Choroid plexus epithelial cell (primary cell): Measurements from ENCODE around the gene ATAD3C.

ENCODE experiments used
- DNase-seq: peaks from one replicate; pipeline ENCODE4 v3.0.0-alpha.2; 2010; ENCODE audit warnings: low read depth
- H3K4me3 ChIP-seq: 2 replicates; pipeline ENCODE4 v1.5.1; 2011; ENCODE audit warnings: low read depth, mild to moderate bottlenecking, control low read depth, low read length, moderate library complexity
- CTCF ChIP-seq: conservative IDR thresholded peaks from 2 replicates; pipeline ENCODE4 v1.5.1; 2011; ENCODE audit warnings: low read depth, mild to moderate bottlenecking, control low read depth, inconsistent platforms, low read length, moderate library complexity

The ATAD3C gene

GRCh38 chr1:1430114-1430982 is 19.1 kb upstream of the ATAD3C start:
- H3K4me3 ChIP-seq, result no peak overlapping the region
- TF ChIP-seq CTCF, result peak; percentile 22
- DNase-seq, result peak; percentile 77

- no peak for DNase-seq
- no peak overlapping the region for H3K4me3 ChIP-seq
- TF ChIP-seq CTCF, result no peak
Observed at GRCh38 chr1:1430992-1431844, 18.3 kb upstream of the ATAD3C start.

GRCh38 chr1:1431845-1432273 is 17.6 kb upstream of the ATAD3C start:
- DNase-seq, result peak; percentile 29
- no peak overlapping the region for H3K4me3 ChIP-seq
- no peak for TF ChIP-seq CTCF

- no peak for TF ChIP-seq CTCF
- no peak overlapping the region for H3K4me3 ChIP-seq
- no peak for DNase-seq
Observed at GRCh38 chr1:1432274-1432950, 17.1 kb upstream of the ATAD3C start.

- no peak for DNase-seq
- no peak for TF ChIP-seq CTCF
- no peak overlapping the region for H3K4me3 ChIP-seq
Observed at GRCh38 chr1:1432951-1433803, 16.3 kb upstream of the ATAD3C start.

- H3K4me3 ChIP-seq, result no peak overlapping the region
- peak; percentile 62 for DNase-seq
- no peak for TF ChIP-seq CTCF
Observed at GRCh38 chr1:1433804-1434130, 15.7 kb upstream of the ATAD3C start.
